Esophagus (tissue), 2 donors: ENCODE data around the gene ZKSCAN5. TPM values are rescaled to one million over a fixed set of nuclear protein-coding genes. Genes with fewer than 3 reads are reported as not detected.
"Not testable (repeated sequence)": the region's sequence is repeated elsewhere in the genome, so short reads cannot be mapped to it uniquely, and the experiment has no call there.

Experiments used
- H3K27ac ChIP-seq, 2 donors: one replicate each; pipeline ENCODE4 v1.5.1; 2013; ENCODE audit warnings: low read depth in 2 of 2, mild to moderate bottlenecking in 2 of 2, inconsistent platforms in 1 of 2, low read length in 1 of 2, moderate library complexity in 1 of 2
- H3K27me3 ChIP-seq, 2 donors: one replicate each; pipeline ENCODE4 v1.6.1; 2013; ENCODE audit warnings: low read length in 2 of 2, control low read depth in 1 of 2, mild to moderate bottlenecking in 1 of 2; ENCODE audit not compliant: insufficient read depth in 2 of 2, control insufficient read depth in 1 of 2
- H3K36me3 ChIP-seq, 2 donors: one replicate each; pipeline ENCODE4 v1.6.1; 2013; ENCODE audit warnings: low read length in 1 of 2; ENCODE audit not compliant: control insufficient read depth in 2 of 2, insufficient read depth in 2 of 2
- H3K4me1 ChIP-seq, 2 donors: one replicate each; pipeline ENCODE4 v1.6.1; 2013; ENCODE audit warnings: low read length in 1 of 2; ENCODE audit not compliant: control insufficient read depth in 2 of 2, insufficient read depth in 2 of 2
- H3K4me3 ChIP-seq, 2 donors: one replicate each; pipeline ENCODE4 v1.5.1; 2013; ENCODE audit warnings: low read length in 2 of 2, mild to moderate bottlenecking in 2 of 2, low read depth in 1 of 2, moderate library complexity in 1 of 2
- H3K9me3 ChIP-seq, 2 donors: one replicate each; pipeline ENCODE4 v1.6.1; 2013; ENCODE audit warnings: mild to moderate bottlenecking in 2 of 2, low read depth in 1 of 2, low read length in 1 of 2, moderate library complexity in 1 of 2; ENCODE audit not compliant: control insufficient read depth in 2 of 2, insufficient read depth in 1 of 2
- WGBS, 2 donors: extraction: QIAGEN DNeasy Blood & Tissue Kit; methylation state at CpG; one replicate each; pipeline ENCODE4 v1.1.7; 2013; 5-methylcytosine and 5-hydroxymethylcytosine counted together
- polyA plus RNA-seq, 2 donors: library from polyadenylated mRNA; stranded (reverse); fragments of 200-250 nt; gene quantifications; one replicate each; pipeline ENCODE4 v1.2.3, GENCODE V29; 2013
- donor health status: healthy with polysubstance abuse.
- donor health status: Bipolar disorder and iron deficiency.

ZKSCAN5 gene
- polyA plus RNA-seq, 2 donors = 2.2 to 2.5 TPM

- Histone ChIP-seq H3K36me3 (no peaks in the 10 kb centered on the region), H3K4me3 (no peak overlapping the region), H3K4me1 (no peaks in the 10 kb centered on the region), H3K9me3 (peaks cover 6 to 20% of the 10 kb centered on the region in 2 donors), H3K27ac (no peak overlapping the region), H3K27me3 (no peaks in the 10 kb centered on the region)
- WGBS, 2 donors = 91 to 95% methylated on average over 6 of the region's 6 CpGs
These were observed 39.5 kb downstream of the ZKSCAN5 start for GRCh38 chr7:99543916-99544315.

GRCh38 chr7:99545308-99545707, 40.8 kb downstream of the ZKSCAN5 start:
- not testable (repeated sequence) for H3K27me3 ChIP-seq, H3K27ac ChIP-seq, H3K4me3 ChIP-seq, H3K36me3 ChIP-seq, H3K4me1 ChIP-seq
- 95 to 97% methylated on average over 5 of the region's 5 CpGs for WGBS, 2 donors
- peaks cover 6 to 16% of the 10 kb centered on the region in 2 donors for H3K9me3 ChIP-seq

- not testable (repeated sequence) for H3K4me1 ChIP-seq, H3K27me3 ChIP-seq, H3K27ac ChIP-seq, H3K4me3 ChIP-seq, H3K9me3 ChIP-seq, H3K36me3 ChIP-seq
- 100% methylated on average over 1 of the region's 2 CpGs for WGBS, 2 donors
These were observed 45.1 kb downstream of the ZKSCAN5 start for GRCh38 chr7:99549545-99549944.

DNA sequence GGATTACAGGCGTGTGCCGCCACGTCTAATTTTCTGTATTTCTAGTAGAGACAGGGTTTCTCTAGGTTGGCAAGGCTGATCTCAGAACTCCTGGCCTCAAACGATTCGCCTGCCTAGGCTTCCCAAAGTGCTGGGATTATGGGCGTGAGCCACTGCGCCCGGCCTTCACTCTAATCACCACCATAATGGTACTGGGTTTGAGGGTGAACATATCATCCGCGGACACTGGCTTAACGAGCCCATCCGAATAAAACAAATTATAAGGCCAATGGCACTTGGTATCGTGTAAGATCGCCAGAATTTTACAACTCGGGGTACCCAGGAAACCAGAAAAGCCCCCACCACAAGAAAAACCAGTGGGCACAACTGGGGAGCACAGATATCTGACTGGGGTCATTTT, 46.9 kb downstream of the ZKSCAN5 start:
- 6 to 10% methylated on average over 15 of the region's 15 CpGs for WGBS, 2 donors
- H3K4me3 ChIP-seq = peak overlapping the region; percentile 91 to 93
- H3K9me3 ChIP-seq = no peaks in the 10 kb centered on the region
- H3K36me3 ChIP-seq = peaks cover 0 to 5% of the 10 kb centered on the region in 2 donors
- H3K27ac ChIP-seq = peak overlapping the region; percentile 36 to 93
- H3K4me1 ChIP-seq = peaks cover 0 to 6% of the 10 kb centered on the region in 2 donors
- no peaks in the 10 kb centered on the region for H3K27me3 ChIP-seq

DNA sequence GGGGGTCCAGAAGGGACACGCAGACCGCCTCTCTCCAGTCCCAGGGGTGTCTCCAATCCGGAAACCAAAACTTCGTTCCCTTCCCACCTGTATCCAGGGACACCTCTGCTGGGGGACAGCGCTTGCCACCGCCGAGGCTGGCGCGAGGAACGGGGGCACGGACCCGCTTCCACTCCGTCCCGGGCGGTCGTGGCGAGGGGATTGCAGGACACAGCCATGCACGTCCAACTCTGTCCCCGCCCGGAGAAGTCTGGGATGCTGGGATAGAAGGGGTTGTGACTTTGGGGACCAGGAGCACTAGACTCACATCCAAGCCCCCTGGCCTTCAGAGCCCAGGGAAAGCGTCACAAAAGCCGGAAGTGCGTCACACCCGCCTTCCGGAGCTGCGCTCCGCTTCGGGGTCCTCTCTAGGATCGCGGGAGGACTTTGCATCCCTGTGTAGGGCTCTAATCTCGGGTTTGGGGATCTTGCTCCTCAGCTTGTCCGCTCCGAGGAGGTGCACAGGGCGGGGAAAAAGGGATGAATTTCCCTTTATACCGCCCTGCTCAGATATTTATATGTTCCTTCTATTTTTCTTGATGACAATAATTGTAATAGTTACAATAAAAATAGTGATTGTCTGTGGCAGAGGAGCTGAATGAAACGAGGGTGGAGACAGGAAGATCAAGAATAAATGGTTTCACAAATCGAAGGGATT, 47.5 kb downstream of the ZKSCAN5 start, which contains the start of gene FAM200A:
TSS of gene FAM200A (minus strand) at position 348 of the 697 bp plus-strand sequence. CDS start 3,707 bp downstream, outside the sequence.
- Histone ChIP-seq H3K36me3 (peaks cover 0 to 5% of the 10 kb centered on the region in 2 donors), H3K27me3 (no peaks in the 10 kb centered on the region), H3K4me3 (peak within 1 kb of the TSS; percentile 91 to 93), H3K4me1 (peaks cover 0 to 6% of the 10 kb centered on the region in 2 donors), H3K27ac (peak within 1 kb of the TSS; percentile 36 to 93), H3K9me3 (no peaks in the 10 kb centered on the region)
- WGBS, 2 donors = 0 to 1% methylated on average over 37 of the region's 37 CpGs

DNA sequence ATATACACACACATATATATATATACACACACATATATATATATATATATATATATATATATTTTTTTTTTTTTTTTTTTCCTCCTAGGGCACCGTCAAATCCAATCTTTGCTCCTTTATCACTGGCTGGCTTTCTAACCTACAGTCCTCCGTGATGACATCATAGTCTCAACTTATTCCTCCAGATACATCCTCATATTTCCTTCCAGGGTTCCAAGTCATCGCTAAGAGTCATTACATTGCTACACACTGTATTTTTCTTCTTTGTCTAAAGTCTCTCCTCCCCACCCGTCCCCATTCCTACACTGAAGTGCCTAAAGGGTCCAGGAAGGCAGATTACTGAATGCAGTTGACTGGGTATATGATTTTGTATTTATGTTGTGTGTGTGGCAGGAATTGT, 48.6 kb downstream of the ZKSCAN5 start:
- Histone ChIP-seq H3K9me3 (no peaks in the 10 kb centered on the region), H3K27me3 (no peaks in the 10 kb centered on the region), H3K36me3 (peaks cover 0 to 5% of the 10 kb centered on the region in 2 donors), H3K4me3 (no peak overlapping the region), H3K27ac (no peak overlapping the region), H3K4me1 (peaks cover 0 to 6% of the 10 kb centered on the region in 2 donors)
- 89 to 97% methylated on average over 4 of the region's 4 CpGs for WGBS, 2 donors

DNA sequence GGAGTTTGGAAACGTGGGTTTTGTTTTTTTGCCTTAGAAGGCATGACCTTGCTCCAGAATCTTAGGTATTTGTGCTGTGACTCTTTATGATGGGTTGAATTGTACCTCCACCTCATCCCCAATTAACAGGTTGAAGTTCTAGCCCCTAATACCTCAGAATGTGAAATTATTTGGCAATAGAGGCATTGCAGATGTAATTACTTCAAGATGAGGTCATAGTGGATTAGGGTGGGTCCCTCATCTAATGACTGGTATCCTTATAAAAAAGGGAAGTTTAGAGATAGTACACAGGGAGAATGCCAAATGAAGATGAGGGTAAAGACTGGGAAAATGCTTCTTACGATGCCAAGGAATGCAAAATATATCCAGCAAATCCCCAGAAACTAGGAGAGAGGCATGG, 50.5 kb downstream of the ZKSCAN5 start:
- Histone ChIP-seq H3K27ac (no peak overlapping the region), H3K9me3 (no peaks in the 10 kb centered on the region), H3K4me1 (peaks cover 0 to 9% of the 10 kb centered on the region in 2 donors), H3K36me3 (peaks cover 0 to 5% of the 10 kb centered on the region in 2 donors), H3K27me3 (no peaks in the 10 kb centered on the region), H3K4me3 (no peak overlapping the region)
- 67% methylated on average over 2 of the region's 2 CpGs for WGBS, 2 donors

GRCh38 chr7:99557196-99557607, 52.7 kb downstream of the ZKSCAN5 start:
- peak overlapping the region in 1 of 2 donors; percentile 52 for H3K27ac ChIP-seq
- H3K27me3 ChIP-seq = no peaks in the 10 kb centered on the region
- H3K9me3 ChIP-seq = no peaks in the 10 kb centered on the region
- peaks cover 7 to 15% of the 10 kb centered on the region in 2 donors for H3K36me3 ChIP-seq
- peaks cover 0 to 14% of the 10 kb centered on the region in 2 donors for H3K4me1 ChIP-seq
- H3K4me3 ChIP-seq = peak overlapping the region in 1 of 2 donors; percentile 94
- 74 to 79% methylated on average over 4 of the region's 4 CpGs for WGBS, 2 donors

- peaks cover 0 to 14% of the 10 kb centered on the region in 2 donors for H3K4me1 ChIP-seq
- no peaks in the 10 kb centered on the region for H3K27me3 ChIP-seq
- H3K9me3 ChIP-seq = no peaks in the 10 kb centered on the region
- peak overlapping the region; percentile 94 for H3K4me3 ChIP-seq
- 1 to 3% methylated on average over 17 of the region's 17 CpGs for WGBS, 2 donors
- peaks cover 8 to 16% of the 10 kb centered on the region in 2 donors for H3K36me3 ChIP-seq
- peak overlapping the region; percentile 98 to 99 for H3K27ac ChIP-seq
These were observed 53.5 kb downstream of the ZKSCAN5 start for GRCh38 chr7:99557940-99558305.
